Measurements from ENCODE around the gene PLS3.
"Not testable (repeated sequence)": the region's sequence is repeated elsewhere in the genome, so short reads cannot be mapped to it uniquely, and the experiment has no call there.

Gene PLS3

DNA sequence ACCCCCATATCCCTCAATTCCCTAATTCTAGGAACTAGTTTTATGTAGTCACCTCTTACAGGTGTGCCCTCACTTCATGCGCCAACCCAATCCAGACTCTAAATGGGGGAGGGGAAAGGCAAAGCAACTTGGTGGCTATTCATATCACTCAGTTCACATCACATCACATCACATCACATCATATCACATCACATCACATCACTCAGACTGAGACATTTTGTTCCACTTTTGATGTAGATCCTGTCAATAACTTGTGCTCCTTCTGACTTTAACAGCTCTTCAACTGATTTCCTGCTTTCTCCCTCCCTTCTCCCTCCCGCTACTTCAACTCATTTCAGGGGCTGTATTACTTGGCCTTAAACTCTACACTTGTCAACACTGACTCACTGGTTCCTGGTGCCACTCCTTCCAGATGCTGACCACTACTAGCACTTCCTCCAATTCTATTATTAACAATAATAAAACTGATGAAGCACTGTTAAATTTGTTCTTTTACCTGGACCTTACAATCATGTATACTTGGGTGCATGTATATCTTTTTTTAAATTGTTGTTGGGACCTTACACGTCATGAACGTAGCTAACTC is 29.1 kb upstream of the PLS3 start:
- no peak overlapping the region for H3K27ac Mint-ChIP-seq
- no peaks in the 10 kb centered on the region for H3K36me3 Mint-ChIP-seq (ENCODE audit: low read depth)
- peaks cover 3% of the 10 kb centered on the region for H3K27me3 Mint-ChIP-seq (ENCODE audit: low read depth, poor library complexity)
- no peak for DNase-seq
- no peak overlapping the region for H3K4me3 Mint-ChIP-seq
- no peaks in the 10 kb centered on the region for H3K4me1 Mint-ChIP-seq
- TF ChIP-seq, protein P1, sequence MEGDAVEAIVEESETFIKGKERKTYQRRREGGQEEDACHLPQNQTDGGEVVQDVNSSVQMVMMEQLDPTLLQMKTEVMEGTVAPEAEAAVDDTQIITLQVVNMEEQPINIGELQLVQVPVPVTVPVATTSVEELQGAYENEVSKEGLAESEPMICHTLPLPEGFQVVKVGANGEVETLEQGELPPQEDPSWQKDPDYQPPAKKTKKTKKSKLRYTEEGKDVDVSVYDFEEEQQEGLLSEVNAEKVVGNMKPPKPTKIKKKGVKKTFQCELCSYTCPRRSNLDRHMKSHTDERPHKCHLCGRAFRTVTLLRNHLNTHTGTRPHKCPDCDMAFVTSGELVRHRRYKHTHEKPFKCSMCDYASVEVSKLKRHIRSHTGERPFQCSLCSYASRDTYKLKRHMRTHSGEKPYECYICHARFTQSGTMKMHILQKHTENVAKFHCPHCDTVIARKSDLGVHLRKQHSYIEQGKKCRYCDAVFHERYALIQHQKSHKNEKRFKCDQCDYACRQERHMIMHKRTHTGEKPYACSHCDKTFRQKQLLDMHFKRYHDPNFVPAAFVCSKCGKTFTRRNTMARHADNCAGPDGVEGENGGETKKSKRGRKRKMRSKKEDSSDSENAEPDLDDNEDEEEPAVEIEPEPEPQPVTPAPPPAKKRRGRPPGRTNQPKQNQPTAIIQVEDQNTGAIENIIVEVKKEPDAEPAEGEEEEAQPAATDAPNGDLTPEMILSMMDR (IDR thresholded peaks at IDR 0.05), result no peak
- no peaks in the 10 kb centered on the region for H3K9me3 Mint-ChIP-seq

DNA sequence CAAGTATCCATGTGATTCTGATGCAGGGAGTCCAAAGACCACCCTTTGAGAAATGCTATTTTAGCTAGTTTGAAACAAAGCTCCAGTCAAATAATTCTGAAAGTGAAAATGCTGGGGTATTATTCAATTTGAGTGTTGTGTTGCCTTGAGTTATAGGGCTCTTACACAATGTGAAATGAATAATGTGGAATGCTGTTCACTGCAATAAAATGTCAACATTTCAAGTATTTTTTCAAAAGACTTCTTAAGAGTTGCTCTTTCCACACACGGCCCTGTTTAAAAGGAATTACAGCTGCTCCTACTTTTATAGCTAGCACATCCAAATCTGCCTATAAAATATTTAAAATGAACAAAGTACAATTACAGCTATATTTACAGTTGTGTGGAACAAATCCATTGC is 27.5 kb upstream of the PLS3 start:
- H3K36me3 Mint-ChIP-seq (ENCODE audit: low read depth), result no peaks in the 10 kb centered on the region
- peaks cover 3% of the 10 kb centered on the region for H3K27me3 Mint-ChIP-seq (ENCODE audit: low read depth, poor library complexity)
- H3K4me1 Mint-ChIP-seq, result no peaks in the 10 kb centered on the region
- no peak overlapping the region for H3K27ac Mint-ChIP-seq
- H3K4me3 Mint-ChIP-seq, result no peak overlapping the region
- DNase-seq, result no peak
- TF ChIP-seq, protein P1 (IDR thresholded peaks at IDR 0.05), result no peak
- H3K9me3 Mint-ChIP-seq, result no peaks in the 10 kb centered on the region

DNA sequence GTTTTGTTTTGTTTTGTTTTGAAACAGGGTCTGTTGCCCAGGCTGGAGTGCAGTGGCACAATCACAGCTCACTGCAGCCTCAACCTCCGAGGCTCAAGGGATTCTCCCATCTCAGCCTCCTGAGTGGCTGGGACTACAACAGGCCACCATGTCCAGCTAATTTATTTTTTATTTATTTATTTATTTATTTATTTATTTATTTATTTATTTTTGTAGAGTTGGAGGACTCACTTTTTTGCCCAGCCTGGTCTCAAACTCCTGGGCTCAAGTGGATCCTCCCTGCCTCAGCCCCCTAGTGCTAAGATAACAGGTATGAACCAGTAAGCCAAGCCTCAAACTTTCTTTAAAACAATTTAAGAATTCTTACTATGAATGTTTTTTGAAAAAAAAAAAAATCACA is 26.6 kb upstream of the PLS3 start:
- TF ChIP-seq, protein P1 (IDR thresholded peaks at IDR 0.05), result no peak
- Mint-ChIP-seq H3K27ac (no peak overlapping the region), H3K4me3 (no peak overlapping the region), H3K36me3 (ENCODE audit: low read depth) (no peaks in the 10 kb centered on the region), H3K27me3 (ENCODE audit: low read depth, poor library complexity) (peaks cover 3% of the 10 kb centered on the region), H3K9me3 (no peaks in the 10 kb centered on the region), H3K4me1 (no peaks in the 10 kb centered on the region)
- DNase-seq, result no peak

DNA sequence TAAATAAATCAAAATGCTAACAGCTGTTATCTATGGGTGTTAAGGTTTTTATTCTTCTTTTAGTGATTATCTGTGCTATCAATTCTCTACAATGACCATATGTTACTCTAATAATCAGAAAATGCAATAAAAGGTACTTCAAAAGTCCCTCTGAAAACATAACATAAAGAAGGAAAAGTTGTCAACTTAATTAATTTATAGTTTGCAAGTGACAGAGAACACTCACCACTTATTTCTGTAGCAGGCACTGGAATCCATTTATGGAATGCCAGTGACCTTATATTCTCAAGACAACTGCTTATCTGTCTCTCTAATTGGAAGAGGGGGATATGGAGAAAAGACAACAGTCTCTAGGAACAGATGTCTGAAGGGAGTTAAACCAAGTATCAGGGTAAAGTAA is 25.6 kb upstream of the PLS3 start:
- H3K4me1 Mint-ChIP-seq, result no peaks in the 10 kb centered on the region
- no peak overlapping the region for H3K27ac Mint-ChIP-seq
- DNase-seq, result no peak
- H3K27me3 Mint-ChIP-seq (ENCODE audit: low read depth, poor library complexity), result peaks cover 3% of the 10 kb centered on the region
- H3K36me3 Mint-ChIP-seq (ENCODE audit: low read depth), result no peaks in the 10 kb centered on the region
- no peak overlapping the region for H3K4me3 Mint-ChIP-seq
- TF ChIP-seq, protein P1 (IDR thresholded peaks at IDR 0.05), result no peak
- no peaks in the 10 kb centered on the region for H3K9me3 Mint-ChIP-seq

DNA sequence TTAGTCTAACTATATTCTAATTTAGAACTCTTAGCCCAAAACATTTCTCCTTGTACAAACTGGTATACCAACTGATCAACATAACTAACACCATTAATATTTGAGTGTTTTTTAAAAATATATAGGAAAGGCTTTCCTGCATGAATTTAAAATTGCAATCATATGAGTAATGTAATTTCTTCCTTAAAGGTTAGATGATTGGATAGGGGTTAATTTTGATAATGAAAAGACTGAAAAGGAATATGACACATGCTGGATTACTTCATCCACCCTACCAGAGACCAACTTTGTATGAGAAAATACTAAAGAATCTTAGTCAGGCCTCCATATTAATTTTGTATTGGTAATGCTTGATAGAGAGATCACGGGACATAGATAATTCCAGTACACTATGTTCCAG is 25.1 kb upstream of the PLS3 start:
- Mint-ChIP-seq H3K27ac (no peak overlapping the region), H3K27me3 (ENCODE audit: low read depth, poor library complexity) (peaks cover 3% of the 10 kb centered on the region), H3K36me3 (ENCODE audit: low read depth) (no peaks in the 10 kb centered on the region), H3K4me3 (no peak overlapping the region), H3K4me1 (no peaks in the 10 kb centered on the region), H3K9me3 (no peaks in the 10 kb centered on the region)
- no peak for DNase-seq
- TF ChIP-seq, protein P1 (IDR thresholded peaks at IDR 0.05), result no peak

DNA sequence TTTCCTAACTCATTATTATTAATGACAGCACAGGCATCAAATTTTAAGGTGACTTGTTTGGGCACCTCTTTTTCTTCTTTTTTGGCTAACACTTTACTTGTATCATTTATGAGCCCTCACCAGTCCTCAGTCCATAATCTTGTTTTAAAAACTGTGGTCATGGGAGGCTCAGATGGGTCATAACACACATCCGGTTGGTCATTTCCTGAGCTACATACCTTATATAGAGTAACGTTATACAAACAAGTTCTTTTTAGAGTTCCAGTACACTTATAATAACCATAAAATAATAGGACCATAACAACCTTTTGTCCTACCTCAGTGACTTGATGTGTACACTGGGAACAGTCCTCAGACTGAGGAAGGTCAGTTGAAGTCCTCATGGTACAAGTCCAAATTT is 21.1 kb upstream of the PLS3 start:
- Mint-ChIP-seq H3K4me1 (no peaks in the 10 kb centered on the region), H3K36me3 (ENCODE audit: low read depth) (no peaks in the 10 kb centered on the region), H3K27ac (no peak overlapping the region), H3K27me3 (ENCODE audit: low read depth, poor library complexity) (no peaks in the 10 kb centered on the region), H3K9me3 (no peaks in the 10 kb centered on the region), H3K4me3 (no peak overlapping the region)
- DNase-seq, result no peak
- TF ChIP-seq, protein P1 (IDR thresholded peaks at IDR 0.05), result no peak

DNA sequence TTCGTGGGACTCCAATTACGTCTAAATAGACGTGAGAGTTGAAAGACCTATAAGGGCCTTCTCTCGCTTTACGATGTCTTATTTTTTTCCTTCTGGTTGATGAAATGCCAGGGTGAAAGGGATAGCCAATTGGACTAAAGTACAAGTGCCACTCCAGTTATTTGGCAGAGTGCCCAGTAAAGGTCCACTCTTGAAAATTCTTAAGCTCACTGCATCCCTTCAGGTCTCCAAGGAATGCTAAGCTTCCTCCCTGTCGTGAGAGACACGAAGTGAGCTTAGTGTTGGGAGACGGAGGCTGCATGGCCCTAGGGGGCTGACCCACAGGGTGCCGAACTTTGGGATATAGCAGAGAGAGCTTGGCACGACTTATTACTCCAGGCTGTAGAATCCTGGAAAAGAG is 19.9 kb upstream of the PLS3 start:
- H3K27ac Mint-ChIP-seq; H3K36me3 Mint-ChIP-seq (ENCODE audit: low read depth); H3K9me3 Mint-ChIP-seq; DNase-seq; H3K27me3 Mint-ChIP-seq (ENCODE audit: low read depth, poor library complexity); H3K4me1 Mint-ChIP-seq; H3K4me3 Mint-ChIP-seq: not testable (repeated sequence)

All from nephron progenitor cell (in vitro differentiated cells).